ENCODE data around the gene PRKACB.

Gene PRKACB

DNA sequence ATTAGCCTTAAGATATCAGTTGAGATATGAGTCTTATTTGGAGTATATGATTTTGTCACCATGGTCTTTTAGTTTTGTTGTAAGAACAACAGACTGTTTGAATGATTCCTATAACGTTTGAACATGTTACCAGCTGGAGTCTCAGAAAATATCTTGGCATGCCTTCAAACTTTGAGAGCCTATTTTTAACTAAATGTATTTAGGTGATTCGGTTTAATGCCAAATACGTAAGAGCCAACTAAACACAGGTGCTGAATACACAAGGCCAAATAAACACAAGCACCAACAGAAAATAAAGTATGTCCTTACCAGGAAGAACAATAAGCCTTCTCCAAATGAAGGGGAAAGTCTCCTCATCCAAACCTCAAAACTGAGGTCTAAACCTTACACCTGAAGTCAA lies 48.6 kb downstream of the PRKACB start:
- TF ChIP-seq, protein P1, sequence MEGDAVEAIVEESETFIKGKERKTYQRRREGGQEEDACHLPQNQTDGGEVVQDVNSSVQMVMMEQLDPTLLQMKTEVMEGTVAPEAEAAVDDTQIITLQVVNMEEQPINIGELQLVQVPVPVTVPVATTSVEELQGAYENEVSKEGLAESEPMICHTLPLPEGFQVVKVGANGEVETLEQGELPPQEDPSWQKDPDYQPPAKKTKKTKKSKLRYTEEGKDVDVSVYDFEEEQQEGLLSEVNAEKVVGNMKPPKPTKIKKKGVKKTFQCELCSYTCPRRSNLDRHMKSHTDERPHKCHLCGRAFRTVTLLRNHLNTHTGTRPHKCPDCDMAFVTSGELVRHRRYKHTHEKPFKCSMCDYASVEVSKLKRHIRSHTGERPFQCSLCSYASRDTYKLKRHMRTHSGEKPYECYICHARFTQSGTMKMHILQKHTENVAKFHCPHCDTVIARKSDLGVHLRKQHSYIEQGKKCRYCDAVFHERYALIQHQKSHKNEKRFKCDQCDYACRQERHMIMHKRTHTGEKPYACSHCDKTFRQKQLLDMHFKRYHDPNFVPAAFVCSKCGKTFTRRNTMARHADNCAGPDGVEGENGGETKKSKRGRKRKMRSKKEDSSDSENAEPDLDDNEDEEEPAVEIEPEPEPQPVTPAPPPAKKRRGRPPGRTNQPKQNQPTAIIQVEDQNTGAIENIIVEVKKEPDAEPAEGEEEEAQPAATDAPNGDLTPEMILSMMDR (IDR thresholded peaks at IDR 0.05; ENCODE audit: low read depth, low read length): no peak
- H3K4me3 ChIP-seq (ENCODE audit: low read depth, low read length): no peak overlapping the region

DNA sequence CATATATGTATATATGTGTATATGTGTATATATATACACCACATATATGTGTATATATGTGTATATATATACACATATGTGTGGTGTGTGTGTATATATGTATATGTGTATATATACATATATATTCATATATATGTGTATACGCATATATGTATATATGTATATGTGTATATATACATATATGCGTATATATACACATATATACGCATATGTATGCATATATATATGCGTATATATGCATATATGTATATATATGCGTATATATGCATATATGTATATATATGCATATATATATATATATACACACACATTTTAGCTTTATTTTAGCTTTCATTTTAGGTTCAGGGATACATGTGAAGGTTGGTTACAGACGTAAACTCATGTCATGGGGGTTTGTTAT lies 54.8 kb downstream of the PRKACB start:
- H3K4me3 ChIP-seq (ENCODE audit: low read depth, low read length): no peak overlapping the region
- TF ChIP-seq, protein P1 (IDR thresholded peaks at IDR 0.05; ENCODE audit: low read depth, low read length): no peak

GRCh38 chr1:84199257-84199656 lies 55.2 kb downstream of the PRKACB start:
- TF ChIP-seq, protein P1 (IDR thresholded peaks at IDR 0.05; ENCODE audit: low read depth, low read length): no peak
- H3K4me3 ChIP-seq (ENCODE audit: low read depth, low read length): no peak overlapping the region

DNA sequence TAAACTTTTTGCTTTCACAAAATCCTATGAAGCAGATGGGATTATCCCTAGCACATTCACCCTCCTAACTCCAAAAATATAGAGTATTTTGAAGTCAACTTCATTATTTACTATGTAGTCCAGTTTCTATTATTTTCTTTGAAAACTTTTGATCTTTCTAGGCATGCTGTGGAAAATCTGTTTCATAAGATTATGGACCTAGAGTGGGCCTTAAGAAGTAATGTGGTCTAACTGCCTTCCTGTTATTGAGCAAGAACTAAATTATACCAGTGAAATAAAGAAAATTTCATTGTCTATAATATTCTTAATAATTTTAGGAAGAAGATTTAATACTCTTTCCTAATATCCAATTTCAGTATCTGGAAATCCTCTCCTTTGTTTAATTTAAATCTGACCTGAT lies 58.1 kb downstream of the PRKACB start:
- TF ChIP-seq, protein P1 (IDR thresholded peaks at IDR 0.05; ENCODE audit: low read depth, low read length): no peak
- no peak overlapping the region for H3K4me3 ChIP-seq (ENCODE audit: low read depth, low read length)

GRCh38 chr1:84206375-84206774 lies 62.3 kb downstream of the PRKACB start:
- no peak overlapping the region for H3K4me3 ChIP-seq (ENCODE audit: low read depth, low read length)

GRCh38 chr1:84208935-84209334 lies 64.9 kb downstream of the PRKACB start:
- H3K4me3 ChIP-seq (ENCODE audit: low read depth, low read length): no peak overlapping the region
- TF ChIP-seq, protein P1 (IDR thresholded peaks at IDR 0.05; ENCODE audit: low read depth, low read length): no peak

More at GRCh38 chr1:84206375-84206774, 62.3 kb downstream of the PRKACB start:
- TF ChIP-seq, protein P1 (IDR thresholded peaks at IDR 0.05; ENCODE audit: low read depth, low read length): no peak

DNA sequence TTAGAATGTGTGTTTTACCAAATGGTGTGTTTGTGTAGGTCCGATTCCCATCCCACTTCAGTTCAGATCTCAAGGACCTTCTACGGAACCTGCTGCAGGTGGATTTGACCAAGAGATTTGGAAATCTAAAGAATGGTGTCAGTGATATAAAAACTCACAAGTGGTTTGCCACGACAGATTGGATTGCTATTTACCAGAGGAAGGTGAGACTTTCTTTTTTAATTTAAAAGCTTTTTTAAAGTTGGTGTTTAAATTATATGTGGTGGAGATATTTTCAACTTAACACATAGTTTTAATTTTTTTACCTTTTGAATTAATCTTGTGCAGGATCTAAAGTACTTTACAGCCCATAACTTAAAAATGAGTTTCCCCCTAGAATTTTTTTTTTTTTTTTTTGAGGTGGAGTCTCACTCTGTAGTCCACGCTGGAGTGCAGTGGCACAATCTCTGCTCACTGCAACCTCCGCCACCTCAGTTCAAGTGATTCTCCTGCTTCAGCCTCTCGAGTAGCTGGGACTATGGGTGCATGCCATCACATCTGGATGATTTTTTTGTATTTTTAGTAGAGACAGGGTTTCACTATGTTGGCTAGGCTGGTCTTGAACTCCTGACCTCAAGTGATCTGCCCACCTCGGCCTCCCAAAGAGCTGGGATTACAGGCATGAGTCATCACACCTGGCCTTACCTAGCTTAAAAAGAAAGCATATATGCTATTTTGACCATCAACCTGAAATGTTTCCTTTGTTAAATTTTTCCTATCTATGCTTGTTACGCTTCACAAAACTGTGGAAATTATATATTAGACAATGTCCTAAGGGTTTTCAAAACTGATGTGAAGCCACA lies 70.3 kb downstream of the PRKACB start:
- no peak overlapping the region for H3K4me3 ChIP-seq (ENCODE audit: low read depth, low read length)
- TF ChIP-seq, protein P1 (IDR thresholded peaks at IDR 0.05; ENCODE audit: low read depth, low read length): no peak
